Measurements from ENCODE around the gene PRTG. TPM values are rescaled to one million over a fixed set of nuclear protein-coding genes. Genes with fewer than 3 reads are reported as not detected.
"Not testable (repeated sequence)": the region's sequence is repeated elsewhere in the genome, so short reads cannot be mapped to it uniquely, and the experiment has no call there.

Gene PRTG
- polyA plus RNA-seq, 1 donor (not counting 4 experiments of a cell fraction or from before 2014, with no cell fraction given): not detected

DNA sequence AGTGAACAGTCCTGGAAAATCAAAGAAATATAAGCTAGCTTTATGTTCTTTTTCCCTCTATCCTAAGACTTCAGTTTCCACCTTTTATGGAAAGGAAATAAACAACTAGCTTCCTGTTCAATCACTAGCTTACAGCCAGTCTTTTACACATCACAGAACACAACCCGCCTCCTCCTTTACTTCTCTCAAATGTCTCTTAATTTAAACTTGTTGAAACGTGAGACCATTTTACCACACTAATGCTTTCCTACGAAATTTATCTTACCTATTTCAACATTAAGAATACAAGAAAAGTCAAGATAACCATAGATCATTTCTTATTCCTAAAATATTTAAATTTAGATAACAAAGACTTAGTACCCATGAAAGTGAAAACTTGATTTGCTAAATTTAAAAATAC is 6.2 kb downstream of the PRTG start:
- no peak overlapping the region for H3K4me2 ChIP-seq (ENCODE audit: control insufficient read depth, extremely low read depth, insufficient read depth, low read depth, low read length)
- no peaks in the 10 kb centered on the region for H3K9me1 ChIP-seq (ENCODE audit: control insufficient read depth, extremely low read depth, insufficient read depth, low read length)
- H4K20me1 ChIP-seq (ENCODE audit: control insufficient read depth, extremely low read depth, insufficient read depth, low read length): no peaks in the 10 kb centered on the region
- no peaks in the 10 kb centered on the region for H3K79me2 ChIP-seq (ENCODE audit: control insufficient read depth, insufficient read depth, low read length)
- H3K4me1 ChIP-seq (ENCODE audit: control insufficient read depth, extremely low read depth, insufficient read depth, low read length): peaks cover 2% of the 10 kb centered on the region
- no peak overlapping the region for H3K9ac ChIP-seq (ENCODE audit: control insufficient read depth, extremely low read depth, insufficient read depth, low read length)
- peaks cover 18% of the 10 kb centered on the region for H3K27me3 ChIP-seq (ENCODE audit: control insufficient read depth, extremely low read depth, insufficient read depth, low read length)
- no peak for TF ChIP-seq EZH2 (IDR thresholded peaks at IDR 0.05; ENCODE audit: low read length)
- TF ChIP-seq, protein P1, sequence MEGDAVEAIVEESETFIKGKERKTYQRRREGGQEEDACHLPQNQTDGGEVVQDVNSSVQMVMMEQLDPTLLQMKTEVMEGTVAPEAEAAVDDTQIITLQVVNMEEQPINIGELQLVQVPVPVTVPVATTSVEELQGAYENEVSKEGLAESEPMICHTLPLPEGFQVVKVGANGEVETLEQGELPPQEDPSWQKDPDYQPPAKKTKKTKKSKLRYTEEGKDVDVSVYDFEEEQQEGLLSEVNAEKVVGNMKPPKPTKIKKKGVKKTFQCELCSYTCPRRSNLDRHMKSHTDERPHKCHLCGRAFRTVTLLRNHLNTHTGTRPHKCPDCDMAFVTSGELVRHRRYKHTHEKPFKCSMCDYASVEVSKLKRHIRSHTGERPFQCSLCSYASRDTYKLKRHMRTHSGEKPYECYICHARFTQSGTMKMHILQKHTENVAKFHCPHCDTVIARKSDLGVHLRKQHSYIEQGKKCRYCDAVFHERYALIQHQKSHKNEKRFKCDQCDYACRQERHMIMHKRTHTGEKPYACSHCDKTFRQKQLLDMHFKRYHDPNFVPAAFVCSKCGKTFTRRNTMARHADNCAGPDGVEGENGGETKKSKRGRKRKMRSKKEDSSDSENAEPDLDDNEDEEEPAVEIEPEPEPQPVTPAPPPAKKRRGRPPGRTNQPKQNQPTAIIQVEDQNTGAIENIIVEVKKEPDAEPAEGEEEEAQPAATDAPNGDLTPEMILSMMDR (optimal IDR thresholded peaks at IDR 0.05 in 1 of 3, IDR thresholded peaks at IDR 0.05 in 1 of 3, conservative IDR thresholded peaks at IDR 0.05 in 1 of 3; ENCODE audit: extremely low read depth in 1 of 3, insufficient read depth in 2 of 3, low read length in 3 of 3): no peak
- H2AFZ ChIP-seq (ENCODE audit: control insufficient read depth, low read length): no peak overlapping the region
- no peak for DNase-seq (ENCODE audit: low read depth, low spot score)
- no peaks in the 10 kb centered on the region for H3K36me3 ChIP-seq (ENCODE audit: control insufficient read depth in 2 of 2, extremely low read depth in 1 of 2, insufficient read depth in 2 of 2, low read length in 2 of 2)
- dilution Hi-C loops (cut with MboI; ENCODE audit: extremely low pct_ligation_motif_present, low sequenced_read_pairs): no loop called here
- H3K4me3 ChIP-seq (ENCODE audit: control insufficient read depth in 2 of 3, extremely low read depth in 1 of 3, insufficient read depth in 2 of 3, low read depth in 1 of 3, low read length in 3 of 3): no peak overlapping the region
- no peak for FAIRE-seq
- no peaks in the 10 kb centered on the region for H3K9me3 ChIP-seq (ENCODE audit: control insufficient read depth, low read depth, low read length)
- no peak overlapping the region for H3K27ac ChIP-seq (ENCODE audit: control insufficient read depth, insufficient read depth, low read length)

DNA sequence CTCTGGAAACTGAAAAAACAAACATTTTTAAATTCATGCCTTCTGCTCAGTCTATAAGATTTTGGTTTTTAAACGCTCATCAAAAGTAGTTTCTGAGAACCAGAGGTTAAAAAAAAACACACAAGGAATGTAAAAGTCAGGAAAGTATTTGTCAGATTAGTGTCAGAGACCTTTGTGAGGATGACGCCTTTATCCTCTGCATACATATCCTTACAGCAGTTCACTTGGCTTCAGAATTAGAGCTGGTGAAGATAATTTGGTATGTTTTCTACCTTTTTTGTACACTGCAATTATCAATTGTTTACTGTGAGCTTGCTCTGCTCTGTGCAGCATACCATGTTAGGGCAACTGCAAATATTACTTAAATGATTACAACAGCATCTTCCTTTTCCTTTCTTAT is 8.3 kb downstream of the PRTG start:
- Histone ChIP-seq H3K4me2 (ENCODE audit: control insufficient read depth, extremely low read depth, insufficient read depth, low read depth, low read length) (no peak overlapping the region), H3K27me3 (ENCODE audit: control insufficient read depth, extremely low read depth, insufficient read depth, low read length) (no peaks in the 10 kb centered on the region), H3K27ac (ENCODE audit: control insufficient read depth, insufficient read depth, low read length) (no peak overlapping the region), H4K20me1 (ENCODE audit: control insufficient read depth, extremely low read depth, insufficient read depth, low read length) (no peaks in the 10 kb centered on the region), H3K9ac (ENCODE audit: control insufficient read depth, extremely low read depth, insufficient read depth, low read length) (no peak overlapping the region), H2AFZ (ENCODE audit: control insufficient read depth, low read length) (no peak overlapping the region), H3K9me3 (ENCODE audit: control insufficient read depth, low read depth, low read length) (no peaks in the 10 kb centered on the region), H3K4me1 (ENCODE audit: control insufficient read depth, extremely low read depth, insufficient read depth, low read length) (no peaks in the 10 kb centered on the region), H3K36me3 (ENCODE audit: control insufficient read depth in 2 of 2, extremely low read depth in 1 of 2, insufficient read depth in 2 of 2, low read length in 2 of 2) (no peaks in the 10 kb centered on the region), H3K9me1 (ENCODE audit: control insufficient read depth, extremely low read depth, insufficient read depth, low read length) (no peaks in the 10 kb centered on the region), H3K79me2 (ENCODE audit: control insufficient read depth, insufficient read depth, low read length) (no peaks in the 10 kb centered on the region), H3K4me3 (ENCODE audit: control insufficient read depth in 2 of 3, extremely low read depth in 1 of 3, insufficient read depth in 2 of 3, low read depth in 1 of 3, low read length in 3 of 3) (no peak overlapping the region)
- no peak for TF ChIP-seq EZH2 (IDR thresholded peaks at IDR 0.05; ENCODE audit: low read length)
- TF ChIP-seq, protein P1 (optimal IDR thresholded peaks at IDR 0.05 in 1 of 3, IDR thresholded peaks at IDR 0.05 in 1 of 3, conservative IDR thresholded peaks at IDR 0.05 in 1 of 3; ENCODE audit: extremely low read depth in 1 of 3, insufficient read depth in 2 of 3, low read length in 3 of 3): no peak
- FAIRE-seq (no peak), DNase-seq (ENCODE audit: low read depth, low spot score) (no peak)
- dilution Hi-C loops (cut with MboI; ENCODE audit: extremely low pct_ligation_motif_present, low sequenced_read_pairs): no loop called here

DNA sequence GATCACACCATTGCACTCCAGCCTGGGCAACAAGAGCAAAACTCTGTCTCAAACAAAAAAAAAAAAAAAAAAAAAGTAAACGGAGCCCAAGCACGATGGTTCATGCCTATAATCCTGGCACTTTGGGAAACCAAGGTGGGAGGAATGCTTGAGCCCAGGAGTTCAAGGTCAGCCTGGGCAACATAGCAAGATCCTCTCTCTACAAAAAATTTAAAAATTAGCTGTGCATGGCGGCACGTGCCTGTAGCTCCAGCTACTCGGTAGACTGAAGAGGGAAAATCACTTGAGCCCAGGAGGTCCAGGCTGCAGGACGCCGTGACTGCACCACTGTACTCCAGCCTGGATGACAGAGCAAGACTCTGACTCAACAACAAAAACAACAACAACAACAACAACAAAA is 9.5 kb downstream of the PRTG start:
- H3K4me2 ChIP-seq (ENCODE audit: control insufficient read depth, extremely low read depth, insufficient read depth, low read depth, low read length); H3K36me3 ChIP-seq (ENCODE audit: control insufficient read depth in 2 of 2, extremely low read depth in 1 of 2, insufficient read depth in 2 of 2, low read length in 2 of 2); H2AFZ ChIP-seq (ENCODE audit: control insufficient read depth, low read length); DNase-seq (ENCODE audit: low read depth, low spot score); H3K79me2 ChIP-seq (ENCODE audit: control insufficient read depth, insufficient read depth, low read length); H3K4me3 ChIP-seq (ENCODE audit: control insufficient read depth in 2 of 3, extremely low read depth in 1 of 3, insufficient read depth in 2 of 3, low read depth in 1 of 3, low read length in 3 of 3); H3K9ac ChIP-seq (ENCODE audit: control insufficient read depth, extremely low read depth, insufficient read depth, low read length); H3K9me3 ChIP-seq (ENCODE audit: control insufficient read depth, low read depth, low read length); dilution Hi-C loops (cut with MboI; ENCODE audit: extremely low pct_ligation_motif_present, low sequenced_read_pairs); H3K9me1 ChIP-seq (ENCODE audit: control insufficient read depth, extremely low read depth, insufficient read depth, low read length); FAIRE-seq; H4K20me1 ChIP-seq (ENCODE audit: control insufficient read depth, extremely low read depth, insufficient read depth, low read length); H3K27me3 ChIP-seq (ENCODE audit: control insufficient read depth, extremely low read depth, insufficient read depth, low read length); H3K27ac ChIP-seq (ENCODE audit: control insufficient read depth, insufficient read depth, low read length); H3K4me1 ChIP-seq (ENCODE audit: control insufficient read depth, extremely low read depth, insufficient read depth, low read length): not testable (repeated sequence)
